T1000 (cell line): ENCODE results near the gene GIGYF2.

ENCODE experiments used
- DNase-seq: peaks from one replicate; lab custom pipeline; 2025; ENCODE audit warnings: mixed read lengths; lab: John Stamatoyannopoulos, UW

The GIGYF2 gene

DNA sequence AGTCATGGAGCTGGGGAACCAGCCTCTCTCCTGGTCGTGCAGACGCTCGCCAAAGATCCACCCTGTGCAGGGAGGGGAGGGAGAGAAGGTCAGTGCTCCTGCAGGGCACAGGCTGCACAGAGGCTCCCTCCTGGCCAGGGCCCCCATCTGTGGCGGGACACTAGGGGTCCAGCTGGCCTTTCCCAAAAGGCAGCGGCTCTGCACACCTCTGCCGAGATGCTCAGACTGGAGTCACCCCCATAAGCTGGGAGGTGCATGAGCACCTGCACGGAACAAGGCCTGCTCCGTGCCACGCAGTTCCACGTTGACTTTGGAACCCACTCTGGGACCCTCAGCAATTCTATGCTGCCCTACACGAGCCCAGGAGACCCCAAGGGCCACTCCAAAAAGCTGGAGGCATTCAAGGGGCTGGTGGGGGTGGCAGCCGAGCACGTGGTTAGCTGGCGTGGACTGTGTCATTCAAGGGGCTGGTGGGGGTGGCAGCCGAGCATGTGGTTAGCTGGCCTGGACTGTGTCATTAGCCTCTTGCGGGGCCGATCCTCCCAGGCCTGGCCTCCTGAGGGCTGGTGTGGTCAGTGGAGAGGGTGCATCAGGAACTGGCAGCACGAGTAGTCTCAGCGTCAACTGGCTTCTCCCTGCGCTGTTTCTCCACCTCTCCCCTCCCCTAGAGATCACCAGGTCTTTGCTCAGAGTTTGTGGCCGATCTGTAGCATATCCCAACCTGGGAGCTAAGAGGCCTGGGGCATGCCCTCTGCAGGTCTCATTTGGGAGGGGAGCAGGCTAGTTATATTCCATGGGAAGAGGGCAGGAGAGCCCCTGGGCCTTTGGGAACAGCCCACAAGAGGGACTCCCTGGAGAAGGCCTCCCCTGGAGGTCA lies 182.7 kb downstream of the GIGYF2 start:
- DNase-seq: no peak

DNA sequence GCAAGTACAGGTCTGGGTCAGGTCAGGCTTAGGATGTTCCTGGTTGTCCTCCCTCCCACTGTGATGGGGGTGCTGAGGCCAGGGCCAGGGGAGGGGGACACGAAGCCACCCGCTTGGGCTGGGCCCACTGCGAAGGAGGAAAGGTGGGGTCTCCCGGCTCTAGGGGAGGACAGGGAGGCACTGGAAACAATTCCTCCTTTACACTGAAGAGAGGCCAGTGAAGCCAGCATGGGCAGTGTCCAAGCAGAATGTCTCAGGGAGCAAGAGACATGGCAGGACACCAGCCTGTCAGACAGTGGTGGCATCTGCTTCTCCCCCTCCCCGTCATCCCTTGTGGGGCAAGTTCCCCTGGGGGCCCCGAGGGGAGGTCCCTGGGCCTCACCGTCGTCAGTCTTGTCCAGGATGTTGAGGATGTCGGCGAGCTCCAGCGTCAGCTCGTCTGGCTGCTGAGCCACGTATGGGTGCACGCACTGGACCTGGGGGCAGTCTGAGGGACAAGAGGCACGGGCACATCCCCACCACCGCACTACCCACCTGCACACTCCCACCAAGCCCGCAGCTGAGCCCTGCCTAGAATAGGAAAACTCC lies 183.7 kb downstream of the GIGYF2 start:
- DNase-seq: no peak

DNA sequence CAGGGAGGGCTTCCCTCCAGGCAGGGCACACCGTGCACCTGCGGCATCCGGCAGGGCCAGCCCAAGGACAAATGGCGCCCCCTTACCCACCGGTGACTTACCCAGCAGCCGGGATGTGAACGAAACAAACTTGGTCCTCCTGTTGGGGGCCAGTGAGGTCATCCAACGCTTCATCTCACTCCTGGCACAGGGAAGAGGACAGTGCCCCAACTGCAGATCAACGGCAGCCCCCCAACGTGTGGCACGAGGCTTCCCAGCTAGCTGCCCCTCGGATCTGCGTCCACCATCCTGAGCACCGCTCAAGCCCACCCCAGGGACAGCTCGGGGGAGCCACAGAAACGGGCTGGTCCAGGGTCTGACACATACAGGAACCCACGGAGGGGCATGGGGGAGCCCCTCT lies 185.0 kb downstream of the GIGYF2 start:
- no peak for DNase-seq

DNA sequence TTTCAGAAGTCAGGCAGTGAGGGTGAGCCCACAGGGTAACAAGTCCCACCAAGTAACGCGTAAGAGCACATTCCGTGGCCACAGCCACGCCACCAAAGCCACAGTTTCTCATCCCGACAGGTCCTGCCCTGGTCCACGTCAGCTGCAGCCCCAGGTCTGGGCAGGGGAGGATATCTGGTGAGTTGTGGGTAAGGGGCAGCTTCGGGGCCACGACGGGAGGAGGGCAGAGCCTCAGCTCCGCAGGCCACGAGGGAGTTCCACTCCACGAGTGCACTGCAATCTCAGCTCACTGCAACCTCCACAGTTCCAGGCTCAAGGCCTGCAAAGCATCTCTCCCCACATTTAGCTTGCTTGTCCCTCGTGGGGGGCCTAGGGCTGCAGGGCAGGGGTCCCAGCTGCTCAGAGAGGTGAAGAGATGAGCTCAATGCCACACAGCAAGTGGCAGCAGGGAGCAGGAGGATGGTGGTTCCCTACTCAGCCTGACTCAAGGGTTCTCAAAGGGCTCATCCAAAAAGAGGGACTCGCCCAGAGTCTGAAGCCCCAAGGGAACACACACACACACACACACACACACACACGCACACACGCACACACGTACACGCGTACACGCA lies 185.5 kb downstream of the GIGYF2 start:
- no peak for DNase-seq

DNA sequence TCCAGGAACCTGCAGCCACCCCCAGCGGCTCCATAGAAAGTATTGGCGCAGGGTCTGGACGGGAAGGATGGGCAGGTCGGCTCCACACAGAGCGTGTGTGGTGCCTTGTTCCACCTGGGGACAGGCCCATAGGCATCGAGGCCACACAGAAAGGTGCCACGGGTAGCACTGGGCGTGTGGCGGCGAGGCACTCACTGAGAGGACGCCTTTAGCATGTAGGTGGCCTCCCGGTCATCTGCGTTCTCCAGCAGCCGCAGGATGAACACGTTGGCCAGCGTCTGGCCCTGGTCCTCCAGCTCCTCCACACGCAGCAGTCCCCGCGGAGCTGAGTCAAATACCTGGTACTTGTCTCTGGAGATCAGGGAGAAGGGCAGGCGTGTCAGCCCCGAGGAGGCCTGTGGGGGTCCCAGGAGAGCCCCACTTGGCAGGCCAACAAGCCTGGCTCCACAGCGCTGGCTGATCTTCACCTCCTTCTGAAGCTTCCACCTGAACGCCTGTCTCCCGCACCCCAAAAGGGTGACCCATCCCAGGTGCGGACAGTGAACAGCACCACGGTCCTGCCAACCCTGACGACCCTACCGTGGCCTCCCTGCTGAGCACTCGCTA lies 186.1 kb downstream of the GIGYF2 start:
- no peak for DNase-seq

DNA sequence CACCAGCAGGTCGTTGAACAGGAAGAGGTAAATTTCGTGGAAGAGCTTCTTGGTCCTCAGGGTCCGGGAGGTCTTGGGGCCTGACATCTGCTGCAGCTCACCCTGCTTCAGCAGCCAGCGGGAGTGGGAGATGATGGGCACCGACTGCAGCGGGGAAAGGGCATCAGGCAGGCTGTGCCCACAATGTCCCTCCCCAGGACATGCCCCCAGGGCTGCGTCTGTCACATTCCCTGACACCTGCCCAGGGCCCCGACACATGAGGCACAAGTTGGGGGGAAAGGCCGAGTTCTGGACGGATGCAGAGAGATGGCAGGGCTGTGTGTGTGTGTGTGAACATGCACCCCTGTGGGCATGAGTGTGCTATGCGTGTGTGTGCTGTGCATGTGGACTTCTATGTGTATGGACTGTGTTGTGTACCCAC lies 186.9 kb downstream of the GIGYF2 start:
- no peak for DNase-seq

DNA sequence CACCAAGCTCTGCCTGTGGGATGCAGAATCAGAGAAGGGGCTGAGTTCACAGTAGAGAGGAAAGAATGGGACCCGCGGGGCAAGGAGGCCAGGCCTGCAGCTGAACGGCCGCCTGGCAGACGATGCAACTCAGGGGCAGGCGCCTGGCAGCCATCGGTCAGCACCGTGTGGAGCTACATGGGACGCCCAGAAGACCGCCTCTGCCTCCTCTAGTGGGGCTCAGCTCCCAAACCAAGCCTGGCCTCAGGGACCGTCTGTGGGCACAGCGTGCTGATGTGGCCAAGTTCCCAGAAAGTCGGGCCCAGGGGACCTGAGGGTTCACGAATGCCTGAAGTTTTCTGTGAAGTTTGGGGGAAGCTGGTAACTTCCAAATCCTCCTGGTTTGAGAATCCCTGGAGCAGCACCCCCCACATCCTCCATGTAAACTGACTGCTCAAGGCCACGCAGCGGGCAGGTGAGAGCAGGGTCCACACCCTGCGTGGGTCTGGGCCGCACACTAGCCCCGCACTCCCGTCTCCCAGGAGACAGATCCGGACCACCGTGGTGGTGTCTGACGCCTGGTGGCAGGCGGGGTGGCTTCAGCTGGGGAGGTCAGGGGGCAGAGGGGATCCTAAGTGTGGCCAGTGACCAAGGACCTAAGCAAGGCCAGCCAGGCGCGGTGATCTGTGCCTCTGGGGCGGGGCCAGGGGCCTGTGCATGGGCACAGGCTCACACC lies 187.6 kb downstream of the GIGYF2 start:
- DNase-seq: no peak

DNA sequence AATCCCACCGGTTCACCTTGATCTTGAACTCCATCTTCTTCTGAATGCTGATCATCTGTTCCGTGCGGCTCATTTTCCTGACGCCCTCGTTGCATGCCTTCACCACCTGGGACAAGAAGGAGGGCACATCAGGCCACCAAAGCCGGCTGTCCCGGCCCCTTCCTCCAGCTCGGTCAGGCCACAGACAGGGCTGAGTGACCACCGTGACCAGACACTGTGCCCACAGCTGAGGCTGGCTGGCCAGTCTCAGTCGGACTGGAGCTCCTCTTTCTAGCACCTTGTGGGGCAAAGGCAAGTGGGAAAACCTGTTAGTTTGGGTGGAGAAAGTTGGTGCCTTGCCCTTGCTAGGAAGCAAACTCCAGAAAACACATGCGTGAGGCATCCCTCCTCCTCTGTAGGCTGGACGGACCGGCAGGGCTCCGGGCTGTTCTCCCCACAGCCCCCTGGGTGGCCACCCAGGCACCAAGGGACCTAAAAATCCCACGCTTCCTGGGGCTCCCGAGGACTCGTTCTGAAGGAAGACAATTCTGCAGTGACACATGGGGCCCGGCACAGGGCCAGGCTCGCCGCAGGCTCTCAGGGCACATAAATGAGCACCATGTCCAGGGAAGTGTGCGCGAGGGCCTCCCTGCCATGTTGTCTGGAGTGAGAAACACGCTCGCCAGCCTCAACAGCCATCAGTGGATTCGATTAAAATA lies 188.3 kb downstream of the GIGYF2 start:
- no peak for DNase-seq

DNA sequence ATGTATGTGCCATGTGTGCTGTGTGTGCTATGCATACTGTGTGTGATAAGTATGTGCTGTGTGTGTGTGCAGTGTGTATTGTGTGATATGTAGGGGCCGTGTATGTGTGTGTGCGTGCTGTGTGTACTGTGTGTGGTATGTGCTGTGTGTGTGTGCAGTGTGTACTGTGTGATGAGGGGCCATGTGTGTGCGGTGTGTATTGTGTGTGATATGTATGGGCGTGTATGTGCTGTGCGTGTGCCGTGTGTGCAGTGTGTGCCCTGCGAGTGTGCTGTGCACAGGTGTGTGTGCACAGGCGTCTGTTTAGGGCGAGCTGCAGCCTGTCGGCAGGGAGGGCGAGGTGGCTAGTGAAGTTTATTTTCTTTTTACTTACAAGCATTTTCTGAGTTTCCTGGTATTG lies 189.0 kb downstream of the GIGYF2 start:
- no peak for DNase-seq

DNA sequence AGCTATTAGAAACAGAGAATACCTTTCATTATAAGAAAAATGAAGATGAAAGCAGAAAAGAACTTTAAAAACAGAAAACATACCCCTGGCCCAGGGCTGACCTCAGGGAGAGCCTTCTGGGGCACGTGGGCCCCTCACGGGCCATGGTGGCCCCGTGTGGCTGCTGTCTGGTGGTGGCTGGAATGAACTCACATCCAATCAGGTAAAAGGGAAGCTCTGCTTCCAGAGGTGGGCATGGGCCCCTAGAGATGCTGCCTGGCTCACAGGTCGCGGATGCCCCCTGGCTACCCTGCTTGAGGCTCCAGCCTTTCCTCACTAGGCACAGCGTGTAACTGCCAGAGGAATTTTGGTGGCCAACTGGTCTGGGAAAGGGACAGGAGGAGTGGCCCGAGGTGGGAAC lies 189.5 kb downstream of the GIGYF2 start:
- no peak for DNase-seq

DNA sequence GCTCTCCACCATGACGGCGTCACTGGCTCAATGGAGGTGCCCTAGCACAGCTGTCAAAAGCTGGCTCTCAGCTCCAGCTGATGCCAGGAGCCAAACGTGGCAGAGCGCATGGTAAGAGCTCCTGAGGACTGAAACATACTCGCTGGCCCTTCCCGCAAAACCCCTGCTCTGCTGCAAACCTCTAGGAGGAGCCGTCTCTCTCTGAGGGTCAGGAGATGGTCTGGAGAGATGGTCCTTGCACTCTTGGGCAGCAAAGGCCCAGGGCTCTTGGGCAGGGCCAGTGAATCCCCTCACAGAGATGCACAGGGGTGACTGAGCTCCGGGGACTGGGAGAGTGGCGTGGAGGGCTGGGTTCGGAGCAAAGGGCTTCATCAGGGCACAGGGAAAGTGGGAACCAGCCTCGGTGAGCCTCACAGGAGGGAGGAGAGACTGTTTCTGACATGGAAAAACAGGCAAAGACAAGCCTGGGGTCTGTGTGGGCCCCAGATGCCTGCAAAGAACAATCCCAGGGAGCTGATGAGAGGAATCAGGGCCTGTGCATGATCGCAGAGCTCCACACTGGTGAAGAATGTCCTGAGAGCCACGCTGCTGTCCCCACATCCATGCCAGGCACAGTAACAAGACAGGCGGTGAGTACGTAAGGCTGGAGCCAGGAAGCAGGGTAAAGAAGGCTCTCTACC lies 190.2 kb downstream of the GIGYF2 start:
- no peak for DNase-seq

DNA sequence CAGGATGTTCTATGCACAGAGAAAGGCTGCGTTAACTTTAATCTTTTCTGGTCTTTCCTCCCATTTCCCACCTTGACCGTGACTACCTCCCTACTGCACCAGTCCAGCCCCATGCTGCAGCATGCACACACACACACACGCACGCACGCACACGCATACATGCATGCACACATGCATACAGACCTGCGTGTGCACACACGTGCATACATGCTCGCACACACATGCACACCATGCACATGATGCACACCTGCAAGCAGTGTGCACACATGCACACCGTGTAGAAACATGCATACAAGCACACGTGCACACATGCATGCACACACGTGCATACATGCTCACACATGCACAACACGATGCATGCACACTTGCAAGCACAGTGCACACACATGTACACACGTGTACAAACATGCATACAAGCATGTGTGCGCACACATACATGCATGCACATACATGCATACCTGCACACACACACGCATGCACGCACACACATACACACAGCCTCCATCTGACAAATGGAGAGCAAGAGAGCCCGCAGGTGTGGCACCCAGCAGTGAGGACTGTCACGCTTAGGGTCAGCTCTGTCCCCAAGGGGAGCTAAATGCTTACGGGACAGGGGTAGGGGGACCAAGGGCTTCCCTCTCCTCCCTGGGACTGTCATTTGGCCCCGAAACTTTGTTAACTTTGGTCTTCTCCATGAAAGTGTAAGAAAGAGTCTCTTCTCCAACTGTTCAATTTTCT lies 191.1 kb downstream of the GIGYF2 start:
- no peak for DNase-seq

DNA sequence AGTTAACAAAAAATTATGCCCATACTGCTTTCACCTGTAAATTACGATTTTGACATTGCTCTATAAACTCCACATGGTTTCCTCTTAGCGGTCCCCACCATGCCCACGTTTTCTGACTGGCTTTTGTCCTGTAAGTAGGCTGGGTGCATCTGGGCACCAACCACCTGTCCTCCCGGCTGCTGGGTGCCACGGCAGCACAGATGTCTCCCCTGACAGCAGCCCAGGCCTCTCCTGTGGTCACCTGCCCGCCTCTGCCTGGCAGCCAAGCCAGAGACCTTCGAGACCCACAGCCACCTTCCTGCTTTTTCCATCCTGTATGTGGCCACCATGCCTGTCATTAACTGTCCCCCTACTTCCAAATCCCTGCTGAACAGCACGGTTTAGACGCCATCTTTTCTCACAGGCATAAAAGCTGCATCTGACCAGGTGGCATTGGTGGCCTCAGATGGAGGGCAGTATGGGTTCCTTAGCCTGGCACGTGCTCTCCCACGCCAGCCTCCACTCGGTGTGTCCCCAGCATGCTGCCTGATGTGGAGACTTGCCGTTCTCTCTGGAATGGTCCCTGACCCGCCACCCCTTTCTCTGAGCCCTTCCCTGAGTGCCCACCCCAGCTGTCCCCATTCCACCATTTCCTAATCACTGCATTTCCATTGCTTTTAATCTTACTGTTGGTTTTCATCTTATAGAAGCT lies 191.9 kb downstream of the GIGYF2 start:
- no peak for DNase-seq

DNA sequence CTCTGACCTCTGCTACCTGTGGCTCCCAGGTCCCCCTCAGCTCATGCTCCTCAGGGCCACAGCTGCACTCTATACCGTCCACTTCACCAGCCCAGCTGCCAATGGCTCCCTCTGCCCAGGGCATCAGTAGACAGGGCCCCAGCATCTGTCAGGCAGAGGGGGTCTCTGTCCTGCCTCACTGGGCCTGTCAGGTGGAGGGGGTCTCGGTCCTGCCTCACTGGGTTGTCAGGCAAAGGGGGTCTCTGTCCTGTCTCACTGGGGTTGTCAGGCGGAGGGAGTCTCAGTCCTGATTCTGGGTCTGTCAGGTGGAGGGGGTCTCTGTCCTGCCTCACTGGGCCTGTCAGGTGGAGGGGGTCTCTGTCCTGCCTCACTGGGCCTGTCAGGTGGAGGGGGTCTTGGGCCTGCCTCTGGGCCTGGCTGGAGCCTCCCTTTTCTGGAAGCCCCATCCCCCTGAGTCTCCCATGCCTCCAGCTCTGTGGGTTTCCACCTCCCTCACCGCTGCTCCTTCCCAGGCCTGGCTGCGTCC lies 192.8 kb downstream of the GIGYF2 start:
- no peak for DNase-seq

DNA sequence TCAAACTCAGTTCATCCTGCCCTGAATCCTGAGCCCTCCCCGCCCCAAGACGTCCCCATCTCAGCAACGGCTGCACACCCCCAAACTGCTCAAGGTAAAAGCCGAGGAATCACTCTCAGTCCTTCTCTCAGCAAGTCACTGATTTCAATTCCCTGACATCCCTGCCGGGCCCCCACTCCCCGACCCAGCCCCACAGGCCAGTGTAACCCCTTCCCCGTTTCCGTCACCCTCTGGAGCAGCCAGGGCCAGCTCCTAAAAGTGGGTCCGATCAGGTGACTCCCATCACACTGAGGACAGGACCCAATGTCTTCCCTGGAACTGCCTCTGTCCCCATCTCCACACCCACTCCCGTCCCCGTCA lies 193.4 kb downstream of the GIGYF2 start:
- DNase-seq: no peak

DNA sequence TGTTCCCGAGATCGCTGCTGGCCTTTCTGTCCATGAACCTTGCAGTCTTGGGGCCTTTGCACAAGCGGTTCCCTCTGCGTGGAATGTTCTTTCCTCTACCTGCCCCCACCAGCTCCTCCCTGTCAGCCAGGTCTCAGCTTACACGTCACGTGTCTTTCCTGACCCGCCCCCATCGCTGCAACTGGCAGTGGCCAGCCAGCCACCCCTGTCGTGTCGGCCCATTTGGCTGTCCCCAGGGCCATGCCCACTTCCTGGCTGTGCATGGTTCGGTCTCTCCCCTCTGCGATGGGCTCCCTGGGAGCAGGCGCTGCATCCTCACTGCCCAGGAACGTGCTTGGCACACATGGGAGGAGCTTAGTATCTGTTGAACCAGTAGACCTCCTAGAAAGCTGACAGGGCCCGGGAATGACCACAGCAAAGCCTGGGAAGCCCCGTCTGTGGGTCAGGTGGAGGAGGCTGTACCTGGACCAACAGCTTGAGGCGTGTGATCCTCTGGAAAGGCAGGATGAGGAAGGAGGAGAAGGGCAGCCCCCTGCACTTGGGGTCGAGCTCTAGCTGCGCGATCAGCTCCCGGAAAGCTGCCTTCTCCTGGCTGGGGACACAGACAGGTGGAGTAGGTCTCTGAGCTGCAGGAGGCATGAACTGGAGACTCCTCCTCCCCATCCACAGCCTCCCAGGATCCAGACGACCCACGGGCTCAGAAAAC lies 193.9 kb downstream of the GIGYF2 start:
- no peak for DNase-seq

DNA sequence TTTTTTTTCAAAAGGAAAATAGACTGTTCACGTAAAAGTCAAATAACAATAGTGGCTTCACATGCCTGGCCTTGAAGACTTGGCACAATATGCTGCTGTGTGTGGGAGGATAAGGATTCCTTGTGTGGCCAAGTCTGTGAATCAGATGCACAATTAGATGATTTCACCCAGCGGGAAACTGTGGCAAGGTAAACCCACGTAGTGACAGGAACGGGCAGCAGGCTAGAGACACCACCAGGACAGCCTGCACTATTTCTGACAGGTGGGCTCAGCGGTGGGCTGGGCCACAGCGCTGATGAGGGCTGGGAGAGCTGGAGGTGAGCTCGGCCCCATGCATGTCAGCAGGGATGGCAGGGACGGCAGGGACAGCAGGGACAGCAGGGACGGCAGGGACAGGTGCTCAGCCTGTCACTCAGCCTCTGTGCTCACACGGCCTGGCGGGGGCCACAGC lies 194.5 kb downstream of the GIGYF2 start:
- no peak for DNase-seq

DNA sequence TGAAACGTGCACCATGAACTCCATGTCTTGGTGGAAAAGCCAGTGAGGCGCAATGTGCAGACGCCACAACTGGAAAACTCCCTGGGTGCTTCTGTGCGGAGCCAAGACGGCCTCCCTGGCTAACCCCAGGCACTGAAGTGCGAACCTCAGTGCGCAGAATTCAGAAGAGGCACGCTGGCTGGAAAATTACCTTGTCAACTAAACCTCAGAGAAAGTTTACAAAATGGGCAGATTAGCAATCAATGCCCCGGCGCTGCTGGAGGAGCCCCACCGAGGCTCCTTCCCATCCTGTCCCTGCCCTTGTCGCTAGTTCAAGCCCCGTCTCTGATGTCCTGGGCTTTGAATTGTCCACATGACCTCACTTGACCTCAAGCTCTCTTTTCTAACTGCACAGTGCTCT lies 195.1 kb downstream of the GIGYF2 start:
- DNase-seq: no peak

DNA sequence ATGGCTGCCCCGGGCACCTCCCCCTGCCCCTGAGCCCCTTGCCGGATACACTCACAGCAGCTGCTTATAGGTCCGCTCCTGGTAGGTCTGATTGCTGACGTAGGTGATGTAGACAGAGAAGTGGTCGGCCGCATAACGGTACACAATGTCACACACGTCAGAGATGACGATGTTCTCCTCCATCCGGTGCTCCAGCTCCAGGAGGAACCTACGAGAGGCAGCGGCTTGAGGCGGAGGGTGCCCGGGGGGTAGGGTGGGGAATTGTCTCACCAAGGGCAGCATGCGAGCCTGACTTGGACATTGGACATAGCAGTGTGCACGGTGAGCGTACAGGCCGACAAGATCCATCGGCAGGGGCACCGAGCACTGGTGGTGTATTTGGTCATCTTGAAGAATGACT lies 195.7 kb downstream of the GIGYF2 start:
- no peak for DNase-seq
